Astrocyte (in vitro differentiated cells and primary cell): ENCODE results near the gene SCAI. TPM values are rescaled to one million over a fixed set of nuclear protein-coding genes. Genes with fewer than 3 reads are reported as not detected.

Experiments
- DNase-seq: peaks from one replicate; pipeline ENCODE4 v3.0.0-alpha.2; 2010; ENCODE audit warnings: low read depth
- FAIRE-seq: peaks from 2 replicates; lab custom pipeline; 2011; peaks lifted over from hg19 to GRCh38; lab: Jason Lieb, UNC
- H2AFZ ChIP-seq: 2 replicates; pipeline ENCODE4 v1.6.0; 2012; ENCODE audit warnings: low read depth, low read length, inconsistent platforms
- H3K27ac ChIP-seq: 2 replicates; pipeline ENCODE4 v1.5.1; 2011; ENCODE audit warnings: low read depth, low read length, inconsistent platforms
- H3K27me3 ChIP-seq: 2 replicates; pipeline ENCODE4 v1.6.0; 2011; ENCODE audit warnings: low read length, inconsistent platforms; ENCODE audit not compliant: insufficient read depth
- H3K36me3 ChIP-seq: 2 replicates; pipeline ENCODE4 v1.5.1; 2011; ENCODE audit warnings: low read length, inconsistent platforms; ENCODE audit not compliant: insufficient read depth
- H3K4me1 ChIP-seq: 2 replicates; pipeline ENCODE4 v1.5.1; 2011; ENCODE audit warnings: low read length, inconsistent platforms; ENCODE audit not compliant: insufficient read depth
- H3K4me2 ChIP-seq: 2 replicates; pipeline ENCODE4 v1.6.0; 2012; ENCODE audit warnings: low read length, inconsistent platforms
- H3K4me3 ChIP-seq: 2 replicates; pipeline ENCODE4 v1.5.1; 2011; ENCODE audit warnings: low read depth, mild to moderate bottlenecking, low read length, inconsistent platforms; ENCODE audit not compliant: insufficient read depth
- H3K79me2 ChIP-seq: 2 replicates; pipeline ENCODE4 v1.6.0; 2012; ENCODE audit warnings: mild to moderate bottlenecking, low read length, inconsistent platforms; ENCODE audit not compliant: insufficient read depth
- H3K9ac ChIP-seq: 2 replicates; pipeline ENCODE4 v1.6.0; 2012; ENCODE audit warnings: mild to moderate bottlenecking, low read length, inconsistent platforms
- H3K9me3 ChIP-seq: 2 replicates; pipeline ENCODE4 v1.5.1; 2012; ENCODE audit warnings: low read depth, mild to moderate bottlenecking, low read length, inconsistent platforms; ENCODE audit not compliant: insufficient read depth
- H4K20me1 ChIP-seq: 2 replicates; pipeline ENCODE4 v1.6.0; 2012; ENCODE audit warnings: low read length, inconsistent platforms; ENCODE audit not compliant: insufficient read depth
- H3K27ac Mint-ChIP-seq: one replicate; pipeline ENCODE4 v1.8.0; 2021; ENCODE audit warnings: mild to moderate bottlenecking, mixed read lengths; ENCODE audit not compliant: unreplicated experiment
- H3K27me3 Mint-ChIP-seq: one replicate; pipeline ENCODE4 v1.8.0; 2021; ENCODE audit warnings: low read depth, mixed read lengths; ENCODE audit not compliant: unreplicated experiment
- H3K36me3 Mint-ChIP-seq: one replicate; pipeline ENCODE4 v1.8.0; 2021; ENCODE audit warnings: low read depth, mixed read lengths; ENCODE audit not compliant: unreplicated experiment
- H3K4me1 Mint-ChIP-seq: one replicate; pipeline ENCODE4 v1.8.0; 2021; ENCODE audit warnings: low read depth, mixed read lengths; ENCODE audit not compliant: unreplicated experiment
- H3K4me3 Mint-ChIP-seq: one replicate; pipeline ENCODE4 v1.8.0; 2021; ENCODE audit warnings: mild to moderate bottlenecking, moderate library complexity, mixed read lengths; ENCODE audit not compliant: unreplicated experiment
- H3K9me3 Mint-ChIP-seq: one replicate; pipeline ENCODE4 v1.8.0; 2021; ENCODE audit warnings: mild to moderate bottlenecking, mixed read lengths; ENCODE audit not compliant: unreplicated experiment
- EZH2 ChIP-seq: IDR thresholded peaks from 2 replicates; pipeline ENCODE4 v1.6.1; 2012; ENCODE audit warnings: mild to moderate bottlenecking, low read length, inconsistent platforms; ENCODE audit not compliant: insufficient read depth
- total RNA-seq: library from RNA; stranded (reverse); gene quantifications from 2 replicates; pipeline ENCODE4 v1.2.1, GENCODE V29; 2021
- TF ChIP-seq, protein P1 (sequence below): IDR thresholded peaks from 2 replicates; pipeline ENCODE4 v1.5.1; 2011; ENCODE audit warnings: low read depth, mild to moderate bottlenecking, inconsistent platforms, low read length, moderate library complexity; ENCODE audit not compliant: insufficient read depth

SCAI gene
- total RNA-seq, 1 donor from 2014 or later = 6.8 TPM

DNA sequence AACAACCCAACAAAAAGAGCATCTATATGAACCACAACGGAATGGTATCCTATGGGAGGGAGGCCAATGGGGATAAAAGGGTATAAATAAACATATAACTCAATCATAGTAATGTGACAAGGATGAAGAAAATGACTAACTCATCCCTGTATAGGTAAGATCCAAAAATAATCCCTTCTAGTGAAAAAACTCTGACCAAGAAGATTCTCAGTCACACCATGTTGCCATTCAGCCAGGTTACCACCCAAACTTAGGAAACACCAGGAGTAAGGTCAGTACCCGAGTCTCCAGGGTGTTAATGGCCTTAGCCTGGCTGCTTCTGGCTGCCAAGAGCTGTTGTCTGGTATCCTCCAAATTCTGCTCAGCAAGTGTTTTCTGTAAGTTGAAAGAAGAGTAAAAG, 235.2 kb downstream of the SCAI start:
- Mint-ChIP-seq H3K4me1 (no peaks in the 10 kb centered on the region), H3K4me3 (no peak overlapping the region), H3K36me3 (peaks cover 32% of the 10 kb centered on the region), H3K27me3 (no peaks in the 10 kb centered on the region), H3K27ac (no peak overlapping the region), H3K9me3 (peaks cover 3% of the 10 kb centered on the region)
- H3K9me3 ChIP-seq = no peaks in the 10 kb centered on the region
- TF ChIP-seq EZH2 = no peak
- TF ChIP-seq, protein P1, sequence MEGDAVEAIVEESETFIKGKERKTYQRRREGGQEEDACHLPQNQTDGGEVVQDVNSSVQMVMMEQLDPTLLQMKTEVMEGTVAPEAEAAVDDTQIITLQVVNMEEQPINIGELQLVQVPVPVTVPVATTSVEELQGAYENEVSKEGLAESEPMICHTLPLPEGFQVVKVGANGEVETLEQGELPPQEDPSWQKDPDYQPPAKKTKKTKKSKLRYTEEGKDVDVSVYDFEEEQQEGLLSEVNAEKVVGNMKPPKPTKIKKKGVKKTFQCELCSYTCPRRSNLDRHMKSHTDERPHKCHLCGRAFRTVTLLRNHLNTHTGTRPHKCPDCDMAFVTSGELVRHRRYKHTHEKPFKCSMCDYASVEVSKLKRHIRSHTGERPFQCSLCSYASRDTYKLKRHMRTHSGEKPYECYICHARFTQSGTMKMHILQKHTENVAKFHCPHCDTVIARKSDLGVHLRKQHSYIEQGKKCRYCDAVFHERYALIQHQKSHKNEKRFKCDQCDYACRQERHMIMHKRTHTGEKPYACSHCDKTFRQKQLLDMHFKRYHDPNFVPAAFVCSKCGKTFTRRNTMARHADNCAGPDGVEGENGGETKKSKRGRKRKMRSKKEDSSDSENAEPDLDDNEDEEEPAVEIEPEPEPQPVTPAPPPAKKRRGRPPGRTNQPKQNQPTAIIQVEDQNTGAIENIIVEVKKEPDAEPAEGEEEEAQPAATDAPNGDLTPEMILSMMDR = no peak
- no peak overlapping the region for H2AFZ ChIP-seq
- no peaks in the 10 kb centered on the region for H4K20me1 ChIP-seq
- H3K4me2 ChIP-seq = no peak overlapping the region
- H3K4me3 ChIP-seq = no peak overlapping the region
- H3K27me3 ChIP-seq = no peaks in the 10 kb centered on the region
- H3K27ac ChIP-seq = no peak overlapping the region
- peaks cover 13% of the 10 kb centered on the region for H3K36me3 ChIP-seq
- DNase-seq (no peak), FAIRE-seq (no peak)
- no peaks in the 10 kb centered on the region for H3K79me2 ChIP-seq
- H3K4me1 ChIP-seq = no peaks in the 10 kb centered on the region
- no peak overlapping the region for H3K9ac ChIP-seq

DNA sequence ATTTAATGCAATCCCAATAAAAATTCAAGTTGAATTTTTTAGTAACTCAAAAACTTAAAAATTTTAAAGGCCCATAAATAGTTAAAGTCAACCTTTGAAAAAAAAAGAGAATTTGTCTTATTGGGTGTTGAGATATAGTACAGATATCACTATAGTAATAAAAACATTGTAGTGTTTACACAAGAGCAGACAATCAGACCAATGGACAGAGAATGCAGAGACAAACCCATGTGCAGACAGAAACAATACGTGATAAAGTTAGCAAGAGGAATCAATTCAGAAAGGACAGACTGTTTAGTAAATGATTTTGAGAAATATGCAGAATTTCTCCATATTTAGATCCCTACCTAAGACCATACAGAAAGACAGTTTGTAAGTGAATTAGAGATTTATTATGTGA, 236.4 kb downstream of the SCAI start:
- Mint-ChIP-seq H3K4me1 (no peaks in the 10 kb centered on the region), H3K9me3 (no peaks in the 10 kb centered on the region), H3K27me3 (no peaks in the 10 kb centered on the region), H3K27ac (no peak overlapping the region), H3K4me3 (no peak overlapping the region), H3K36me3 (peaks cover 28% of the 10 kb centered on the region)
- Histone ChIP-seq H3K27me3 (no peaks in the 10 kb centered on the region), H4K20me1 (no peaks in the 10 kb centered on the region), H3K9me3 (no peaks in the 10 kb centered on the region), H2AFZ (no peak overlapping the region), H3K79me2 (no peaks in the 10 kb centered on the region), H3K4me3 (no peak overlapping the region), H3K4me1 (no peaks in the 10 kb centered on the region), H3K9ac (no peak overlapping the region), H3K27ac (no peak overlapping the region), H3K36me3 (peaks cover 11% of the 10 kb centered on the region), H3K4me2 (no peak overlapping the region)
- DNase-seq (no peak), FAIRE-seq (no peak)
- TF ChIP-seq EZH2 = no peak
- TF ChIP-seq, protein P1 = no peak

DNA sequence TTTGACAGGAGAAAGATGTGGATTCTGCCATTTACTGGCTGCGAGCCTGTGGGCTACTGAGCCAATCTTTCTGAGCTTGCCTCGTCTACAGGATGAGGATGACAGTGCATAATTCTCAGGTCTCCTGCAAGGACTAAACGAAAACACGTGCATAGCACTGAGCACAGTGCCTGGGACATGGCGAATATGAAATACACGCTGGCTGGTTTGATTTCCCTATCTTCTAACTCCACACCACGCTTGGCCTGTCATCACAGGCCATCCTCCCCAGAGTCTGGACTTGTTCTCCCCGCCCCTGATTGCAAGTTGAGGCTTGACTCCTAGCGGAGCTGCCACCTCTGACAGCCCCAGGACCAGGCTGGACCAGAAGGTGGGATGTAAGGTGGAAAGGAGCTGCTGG, 243.5 kb downstream of the SCAI start:
- Mint-ChIP-seq H3K4me1 (peaks cover 10% of the 10 kb centered on the region), H3K4me3 (no peak overlapping the region), H3K27me3 (no peaks in the 10 kb centered on the region), H3K27ac (no peak overlapping the region), H3K9me3 (no peaks in the 10 kb centered on the region), H3K36me3 (peaks cover 16% of the 10 kb centered on the region)
- Histone ChIP-seq H2AFZ (no peak overlapping the region), H3K79me2 (no peaks in the 10 kb centered on the region), H3K4me3 (no peak overlapping the region), H3K36me3 (peaks cover 2% of the 10 kb centered on the region), H3K4me2 (no peak overlapping the region), H3K27me3 (no peaks in the 10 kb centered on the region), H3K4me1 (no peaks in the 10 kb centered on the region), H3K9ac (no peak overlapping the region), H3K27ac (no peak overlapping the region), H3K9me3 (no peaks in the 10 kb centered on the region), H4K20me1 (peaks cover 11% of the 10 kb centered on the region)
- FAIRE-seq = no peak
- DNase-seq = no peak
- TF ChIP-seq, protein P1 = no peak
- TF ChIP-seq EZH2 = no peak
